Measurements from ENCODE around the gene ITPKC. TPM values are rescaled to one million over a fixed set of nuclear protein-coding genes. Genes with fewer than 3 reads are reported as not detected.

The ITPKC gene
- total and polyA plus RNA-seq, 2 of the 13 experiments (the other 11 are each of a cell fraction or from before 2014, with no cell fraction given) = 6.9 to 11.2 TPM

- TF ChIP-seq, protein P1, sequence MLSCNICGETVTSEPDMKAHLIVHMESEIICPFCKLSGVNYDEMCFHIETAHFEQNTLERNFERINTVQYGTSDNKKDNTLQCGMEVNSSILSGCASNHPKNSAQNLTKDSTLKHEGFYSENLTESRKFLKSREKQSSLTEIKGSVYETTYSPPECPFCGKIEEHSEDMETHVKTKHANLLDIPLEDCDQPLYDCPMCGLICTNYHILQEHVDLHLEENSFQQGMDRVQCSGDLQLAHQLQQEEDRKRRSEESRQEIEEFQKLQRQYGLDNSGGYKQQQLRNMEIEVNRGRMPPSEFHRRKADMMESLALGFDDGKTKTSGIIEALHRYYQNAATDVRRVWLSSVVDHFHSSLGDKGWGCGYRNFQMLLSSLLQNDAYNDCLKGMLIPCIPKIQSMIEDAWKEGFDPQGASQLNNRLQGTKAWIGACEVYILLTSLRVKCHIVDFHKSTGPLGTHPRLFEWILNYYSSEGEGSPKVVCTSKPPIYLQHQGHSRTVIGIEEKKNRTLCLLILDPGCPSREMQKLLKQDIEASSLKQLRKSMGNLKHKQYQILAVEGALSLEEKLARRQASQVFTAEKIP (CRISPR knock-in tag; IDR thresholded peaks at IDR 0.05; ENCODE audit: borderline replicate concordance) = no peak
- TF ChIP-seq MEIS1 (CRISPR knock-in tag; IDR thresholded peaks at IDR 0.05; ENCODE audit: borderline replicate concordance) = peak; percentile 34; the same call in 1 of the 2 replicates
- no peak for TF ChIP-seq SUZ12 (IDR thresholded peaks at IDR 0.05; ENCODE audit: low read depth, low read length)
- no peak for TF ChIP-seq ZNF207 (IDR thresholded peaks at IDR 0.05; ENCODE audit: borderline replicate concordance)
- TF ChIP-seq KAT2B (IDR thresholded peaks at IDR 0.05; ENCODE audit: borderline replicate concordance, low read depth, low read length) = no peak
- TF ChIP-seq TGIF2 (CRISPR knock-in tag; IDR thresholded peaks at IDR 0.05) = peak; percentile 40; the same call in 1 of the 2 replicates
- TF ChIP-seq, protein P2, sequence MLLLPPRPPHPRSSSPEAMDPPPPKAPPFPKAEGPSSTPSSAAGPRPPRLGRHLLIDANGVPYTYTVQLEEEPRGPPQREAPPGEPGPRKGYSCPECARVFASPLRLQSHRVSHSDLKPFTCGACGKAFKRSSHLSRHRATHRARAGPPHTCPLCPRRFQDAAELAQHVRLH (CRISPR knock-in tag; IDR thresholded peaks at IDR 0.05; ENCODE audit: borderline replicate concordance, low read depth) = no peak; the same call in 1 of the 2 replicates
- no peak for TF ChIP-seq HNRNPH1 (optimal IDR thresholded peaks at IDR 0.05; ENCODE audit: low read depth, low read length)
- no peak for TF ChIP-seq GTF3A (CRISPR knock-in tag; conservative IDR thresholded peaks at IDR 0.05)
- no peak for TF ChIP-seq RBM22 (optimal IDR thresholded peaks at IDR 0.05; ENCODE audit: low read length)
- no peak for TF ChIP-seq RFX1 (IDR thresholded peaks at IDR 0.05)
- TF ChIP-seq, protein P3, sequence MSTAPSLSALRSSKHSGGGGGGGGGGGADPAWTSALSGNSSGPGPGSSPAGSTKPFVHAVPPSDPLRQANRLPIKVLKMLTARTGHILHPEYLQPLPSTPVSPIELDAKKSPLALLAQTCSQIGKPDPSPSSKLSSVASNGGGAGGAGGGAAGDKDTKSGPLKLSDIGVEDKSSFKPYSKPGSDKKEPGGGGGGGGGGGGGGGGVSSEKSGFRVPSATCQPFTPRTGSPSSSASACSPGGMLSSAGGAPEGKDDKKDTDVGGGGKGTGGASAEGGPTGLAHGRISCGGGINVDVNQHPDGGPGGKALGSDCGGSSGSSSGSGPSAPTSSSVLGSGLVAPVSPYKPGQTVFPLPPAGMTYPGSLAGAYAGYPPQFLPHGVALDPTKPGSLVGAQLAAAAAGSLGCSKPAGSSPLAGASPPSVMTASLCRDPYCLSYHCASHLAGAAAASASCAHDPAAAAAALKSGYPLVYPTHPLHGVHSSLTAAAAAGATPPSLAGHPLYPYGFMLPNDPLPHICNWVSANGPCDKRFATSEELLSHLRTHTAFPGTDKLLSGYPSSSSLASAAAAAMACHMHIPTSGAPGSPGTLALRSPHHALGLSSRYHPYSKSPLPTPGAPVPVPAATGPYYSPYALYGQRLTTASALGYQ (CRISPR knock-in tag; IDR thresholded peaks at IDR 0.05) = 0 out of 2 replicates have a peak, but pooled peaks have one; percentile 30
- peak; percentile 47; the same call in 1 of the 2 replicates for TF ChIP-seq ZNF317 (CRISPR knock-in tag; IDR thresholded peaks at IDR 0.05)
- no peak for TF ChIP-seq ZBTB34 (CRISPR knock-in tag; IDR thresholded peaks at IDR 0.05)
- TF ChIP-seq MTA3 (CRISPR knock-in tag; IDR thresholded peaks at IDR 0.05) = no peak
- no peak for TF ChIP-seq MZF1 (CRISPR knock-in tag; IDR thresholded peaks at IDR 0.05; ENCODE audit: borderline replicate concordance)
- peak; percentile 12; the same call in 1 of the 2 replicates for TF ChIP-seq ZNF281 (CRISPR knock-in tag; IDR thresholded peaks at IDR 0.05; ENCODE audit: borderline replicate concordance)
- TF ChIP-seq ZBTB3 (CRISPR knock-in tag; IDR thresholded peaks at IDR 0.05; ENCODE audit: borderline replicate concordance, low read depth) = no peak
- peak; percentile 84 for TF ChIP-seq PHF21A (CRISPR knock-in tag; IDR thresholded peaks at IDR 0.05)
These were observed 2.0 kb downstream of the ITPKC start (continued) for GRCh38 chr19:40718774-40719391.

Measured in HepG2 (cell line).